AG09319 (cell line): ENCODE data around the gene MAMDC4.

Source experiments
- DNase-seq: peaks from one replicate; pipeline ENCODE4 v3.0.0-alpha.2; 2010; ENCODE audit warnings: low read depth; ENCODE audit errors: extremely low read depth
- CTCF ChIP-seq: IDR thresholded peaks from 2 replicates; pipeline ENCODE4 v1.5.1; 2011; ENCODE audit warnings: low read depth, mild to moderate bottlenecking, inconsistent platforms, low read length, moderate library complexity

The MAMDC4 gene

GRCh38 chr9:136898483-136899100 lies 46.4 kb downstream of the MAMDC4 start:
- TF ChIP-seq CTCF: no peak
- no peak for DNase-seq

GRCh38 chr9:136899196-136899595 lies 47.0 kb downstream of the MAMDC4 start:
- TF ChIP-seq CTCF: no peak
- DNase-seq: no peak

GRCh38 chr9:136900556-136900955 lies 48.4 kb downstream of the MAMDC4 start:
- DNase-seq: no peak

GRCh38 chr9:136900988-136901515 lies 48.9 kb downstream of the MAMDC4 start:
- DNase-seq: no peak
- no peak for TF ChIP-seq CTCF

More at GRCh38 chr9:136900556-136900955, 48.4 kb downstream of the MAMDC4 start:
- TF ChIP-seq CTCF: no peak

GRCh38 chr9:136901516-136902258 lies 49.5 kb downstream of the MAMDC4 start:
- no peak for TF ChIP-seq CTCF
- DNase-seq: peak; percentile 1

GRCh38 chr9:136902259-136902821 lies 50.2 kb downstream of the MAMDC4 start:
- TF ChIP-seq CTCF: no peak
- peak; percentile 54 for DNase-seq

- no peak for DNase-seq
- no peak for TF ChIP-seq CTCF
Measured at GRCh38 chr9:136903041-136903554, 51.0 kb downstream of the MAMDC4 start.
